Nephron (organoid): ENCODE measurements around the gene KCNQ1OT1.

Experiments
- H3K27ac Mint-ChIP-seq, 3 experiments: 2 replicates each; pipeline ENCODE4 v1.8.0; 2020; ENCODE audit warnings: mixed read lengths in 3 of 3, mild to moderate bottlenecking in 2 of 3, moderate library complexity in 1 of 3
- H3K27me3 Mint-ChIP-seq: 2 replicates; pipeline ENCODE4 v1.8.0; 2021; ENCODE audit warnings: low read depth, mild to moderate bottlenecking, moderate library complexity, mixed read lengths
- H3K36me3 Mint-ChIP-seq: 2 replicates; pipeline ENCODE4 v1.8.0; 2020; ENCODE audit warnings: low read depth, mixed read lengths
- H3K4me1 Mint-ChIP-seq: 2 replicates; pipeline ENCODE4 v1.8.0; 2020; ENCODE audit warnings: mixed read lengths
- H3K4me3 Mint-ChIP-seq, 3 experiments: 2 replicates each; pipeline ENCODE4 v1.8.0; 2020; ENCODE audit warnings: mild to moderate bottlenecking in 3 of 3, mixed read lengths in 3 of 3, moderate library complexity in 2 of 3
- H3K9me3 Mint-ChIP-seq: 2 replicates; pipeline ENCODE4 v1.8.0; 2020; ENCODE audit warnings: mixed read lengths
- CTCF ChIP-seq, 3 experiments: fragments of 200-600 bp; sonication (generic); IDR thresholded peaks; one replicate each; pipeline ENCODE4 v1.5.0; 2021; ENCODE audit warnings: antibody characterized with exemption in 3 of 3; ENCODE audit not compliant: unreplicated experiment in 3 of 3

Gene KCNQ1OT1

GRCh38 chr11:2583605-2583958 lies 116.2 kb downstream of the KCNQ1OT1 start:
- TF ChIP-seq CTCF (IDR thresholded peaks at IDR 0.05; ENCODE audit: unreplicated experiment in 3 of 3), result no peak
- Mint-ChIP-seq H3K36me3 (no peaks in the 10 kb centered on the region), H3K4me1 (no peaks in the 10 kb centered on the region), H3K4me3 (no peak overlapping the region), H3K27me3 (no peaks in the 10 kb centered on the region), H3K9me3 (no peaks in the 10 kb centered on the region), H3K27ac (no peak overlapping the region)

- Mint-ChIP-seq H3K4me1 (no peaks in the 10 kb centered on the region), H3K9me3 (no peaks in the 10 kb centered on the region), H3K4me3 (no peak overlapping the region), H3K27me3 (no peaks in the 10 kb centered on the region), H3K36me3 (no peaks in the 10 kb centered on the region), H3K27ac (no peak overlapping the region)
- TF ChIP-seq CTCF (IDR thresholded peaks at IDR 0.05; ENCODE audit: unreplicated experiment in 3 of 3), result no peak
These were observed 116.7 kb downstream of the KCNQ1OT1 start for GRCh38 chr11:2582946-2583604.

- Mint-ChIP-seq H3K4me3 (no peak overlapping the region), H3K4me1 (no peaks in the 10 kb centered on the region)
These were observed 117.3 kb downstream of the KCNQ1OT1 start for GRCh38 chr11:2582351-2582945.

GRCh38 chr11:2581931-2582350 lies 117.9 kb downstream of the KCNQ1OT1 start:
- H3K4me3 Mint-ChIP-seq, result no peak overlapping the region
- H3K9me3 Mint-ChIP-seq, result no peaks in the 10 kb centered on the region
- H3K36me3 Mint-ChIP-seq, result no peaks in the 10 kb centered on the region
- no peaks in the 10 kb centered on the region for H3K4me1 Mint-ChIP-seq
- no peak overlapping the region for H3K27ac Mint-ChIP-seq
- no peaks in the 10 kb centered on the region for H3K27me3 Mint-ChIP-seq
- TF ChIP-seq CTCF (IDR thresholded peaks at IDR 0.05; ENCODE audit: unreplicated experiment in 3 of 3), result no peak

More at GRCh38 chr11:2582351-2582945, 117.3 kb downstream of the KCNQ1OT1 start:
- H3K27me3 Mint-ChIP-seq, result no peaks in the 10 kb centered on the region
- no peak overlapping the region for H3K27ac Mint-ChIP-seq
- H3K36me3 Mint-ChIP-seq, result no peaks in the 10 kb centered on the region
- no peaks in the 10 kb centered on the region for H3K9me3 Mint-ChIP-seq
- TF ChIP-seq CTCF (IDR thresholded peaks at IDR 0.05; ENCODE audit: unreplicated experiment in 3 of 3), result no peak

GRCh38 chr11:2581151-2581930 lies 118.5 kb downstream of the KCNQ1OT1 start:
- Mint-ChIP-seq H3K4me3 (no peak overlapping the region), H3K4me1 (peaks cover 1% of the 10 kb centered on the region), H3K27ac (no peak overlapping the region), H3K9me3 (no peaks in the 10 kb centered on the region), H3K27me3 (no peaks in the 10 kb centered on the region), H3K36me3 (no peaks in the 10 kb centered on the region)
- no peak for TF ChIP-seq CTCF (IDR thresholded peaks at IDR 0.05; ENCODE audit: unreplicated experiment in 3 of 3)
